ENCODE data around the gene ZBTB37.

DNA sequence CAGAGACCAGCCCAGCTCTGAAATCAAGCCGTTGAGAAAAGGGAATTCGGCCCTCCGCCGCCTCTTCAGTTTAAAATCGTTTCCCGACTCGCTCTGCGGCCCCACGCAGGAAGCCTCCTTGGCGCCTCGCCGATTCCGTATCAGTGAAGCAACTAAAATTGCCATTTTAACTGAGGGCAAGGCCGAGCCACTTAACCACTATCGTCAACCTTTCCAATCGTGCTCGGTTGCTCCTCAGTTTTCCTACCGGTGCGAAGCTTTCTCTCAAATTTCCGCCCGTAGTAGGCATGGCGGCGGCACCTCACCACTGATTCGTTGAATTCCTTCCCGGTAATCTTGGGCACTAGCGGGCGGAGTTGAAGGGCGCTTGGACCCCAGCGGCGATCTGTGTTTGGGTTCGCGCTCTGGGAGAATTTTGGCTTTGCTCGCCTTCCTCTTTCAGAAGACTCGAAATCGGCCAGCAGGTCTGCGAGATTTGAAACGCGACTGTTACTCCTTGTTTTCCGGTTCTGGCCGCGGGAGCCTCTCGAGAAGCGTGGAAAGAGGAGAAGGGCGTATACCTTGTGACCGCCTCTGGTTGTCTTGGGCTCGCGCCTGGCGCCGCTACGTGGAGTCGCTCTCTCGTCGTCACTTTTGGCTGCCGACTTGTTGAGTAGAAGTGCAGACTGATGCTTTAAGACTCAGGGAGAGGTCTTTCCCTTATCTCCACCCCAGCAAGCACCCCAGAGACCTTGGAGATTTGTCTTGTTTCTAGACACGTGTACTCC lies 43.7 kb upstream of the ZBTB37 start, which contains the start of the genes CENPL and DARS2:
- TF ChIP-seq CTCF (IDR thresholded peaks at IDR 0.05) (no peak), POLR2A (IDR thresholded peaks at IDR 0.05) (no peak), EP300 (IDR thresholded peaks at IDR 0.05) (no peak)
